Stimulated activated CD8-positive, alpha-beta memory T cell treated with anti-CD3 and anti-CD28 coated beads, Interleukin-7, amount 100 ng/mL, for 1 hour (primary cell): ENCODE results near the gene PAQR7.

Experiments used
- DNase-seq, 2 donors: peaks; one replicate each; pipeline ENCODE4 v3.0.0-alpha.2; 2020; ENCODE audit warnings: low read depth in 2 of 2

PAQR7 gene

DNA sequence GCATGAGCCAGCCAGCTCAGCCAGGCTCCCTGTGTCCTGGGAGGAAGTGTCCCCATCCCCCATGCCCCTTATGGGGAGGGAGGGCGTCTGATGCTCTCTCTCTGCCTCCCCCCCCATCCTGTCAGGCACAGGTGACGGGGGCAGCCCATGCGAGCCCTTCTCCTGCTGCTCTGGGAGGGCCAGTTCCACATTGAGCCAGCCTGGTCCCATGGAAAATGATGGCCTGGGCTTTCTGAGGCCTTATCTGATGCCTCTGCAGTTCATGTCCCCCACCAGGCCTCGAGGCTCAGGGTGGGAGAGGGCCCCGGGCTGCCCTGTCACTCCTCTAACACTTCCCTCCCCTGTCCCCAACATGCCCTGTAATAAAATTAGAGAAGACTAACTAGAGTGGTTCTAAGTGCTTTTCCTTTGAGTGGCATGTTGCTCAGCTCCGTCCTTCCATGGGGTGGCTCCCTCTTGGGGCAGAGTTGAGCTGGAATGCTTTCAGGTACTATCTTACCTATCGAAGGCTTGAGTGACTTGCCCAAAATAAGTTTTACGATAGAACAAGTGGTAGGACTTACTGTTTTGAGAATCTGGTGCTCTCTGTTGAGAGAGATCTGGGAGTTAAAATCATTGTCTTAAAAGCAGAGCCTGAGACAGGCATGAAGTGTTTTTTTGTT lies 57.5 kb downstream of the PAQR7 start:
- DNase-seq: no peak

GRCh38 chr1:25816112-25816718 lies 59.3 kb downstream of the PAQR7 start:
- DNase-seq: no peak

GRCh38 chr1:25815208-25816111 lies 60.0 kb downstream of the PAQR7 start:
- no peak for DNase-seq

GRCh38 chr1:25814549-25815087 lies 60.9 kb downstream of the PAQR7 start:
- no peak for DNase-seq

DNA sequence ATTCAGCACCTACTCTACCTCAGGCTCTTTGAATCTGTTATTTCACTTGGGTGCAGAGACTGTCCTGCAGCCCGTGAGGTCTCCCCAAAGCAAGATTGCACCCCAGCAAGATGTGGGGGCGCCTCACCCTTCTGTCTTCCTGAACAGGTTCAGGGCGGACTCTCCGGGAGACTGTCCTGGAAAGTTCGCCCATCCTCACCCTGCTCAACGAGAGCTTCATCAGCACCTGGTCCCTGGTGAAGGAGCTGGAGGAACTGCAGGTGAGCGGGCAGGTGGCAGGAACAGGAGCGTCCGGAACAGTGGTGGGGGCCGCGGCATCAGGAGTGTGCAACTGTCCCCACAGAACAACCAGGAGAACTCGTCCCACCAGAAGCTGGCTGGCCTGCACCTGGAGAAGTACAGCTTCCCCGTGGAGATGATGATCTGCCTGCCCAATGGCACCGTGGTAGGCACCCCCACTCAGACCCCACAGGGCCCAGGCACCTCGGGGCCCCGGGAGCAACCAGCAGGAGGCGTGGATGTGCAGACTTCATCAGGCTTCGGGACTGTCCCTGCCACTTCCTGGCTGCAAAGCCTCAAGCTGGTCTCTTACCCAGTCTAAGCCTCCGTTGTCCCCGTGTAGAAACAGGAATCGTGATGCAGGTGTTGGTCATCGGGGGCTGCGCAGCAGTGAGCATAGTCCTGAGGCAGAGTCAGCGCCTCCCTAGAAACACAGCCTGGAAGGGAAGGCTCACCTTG lies 61.6 kb downstream of the PAQR7 start:
- DNase-seq: no peak

GRCh38 chr1:25813071-25813733 lies 62.3 kb downstream of the PAQR7 start:
- DNase-seq: no peak
